H1 (cell line): Measurements from ENCODE around the gene CPNE4. TPM values are rescaled to one million over a fixed set of nuclear protein-coding genes. Genes with fewer than 3 reads are reported as not detected.

Source experiments
- CTCF ChIA-PET: fragments of 300-600 bp; sonication (Branson Sonifier 250); formaldehyde crosslinking; loops from one replicate; lab custom pipeline; 2021; ENCODE audit not compliant: partially characterized antibody; lab: Charles Lee
- POLR2A ChIA-PET: fragments of 300-600 bp; sonication (Branson Sonifier 250); formaldehyde crosslinking; loops from one replicate; lab custom pipeline; 2021; ENCODE audit warnings: inconsistent platforms; ENCODE audit not compliant: partially characterized antibody; lab: Charles Lee
- DNase-seq, 2 experiments: peaks; one replicate each; pipeline versions ENCODE4 v3.0.0 to v3.0.0-alpha.2; 2010 to 2022; ENCODE audit warnings: low spot score in 2 of 2, low read depth in 1 of 2, mixed read lengths in 1 of 2
- FAIRE-seq: peaks from 2 replicates; lab custom pipeline; 2011; peaks lifted over from hg19 to GRCh38; lab: Jason Lieb, UNC
- H2AFZ ChIP-seq: 2 replicates; pipeline ENCODE4 v1.8.1; 2012; ENCODE audit warnings: low read length, inconsistent platforms
- H2AK5ac ChIP-seq: 2 replicates; pipeline ENCODE4 v1.6.1; 2013; ENCODE audit warnings: low read depth, low read length
- H2BK120ac ChIP-seq: replicated peaks from 2 replicates; pipeline ENCODE3; 2013; ENCODE audit warnings: low read depth, low read length, inconsistent platforms
- H2BK12ac ChIP-seq: 2 replicates; pipeline ENCODE4 v1.6.1; 2013; ENCODE audit warnings: low read depth, low read length
- H2BK15ac ChIP-seq: 2 replicates; pipeline ENCODE4 v1.6.1; 2013; ENCODE audit warnings: low read length
- H2BK20ac ChIP-seq: 2 replicates; pipeline ENCODE4 v1.6.1; 2013; ENCODE audit warnings: low read length
- H2BK5ac ChIP-seq: 2 replicates; pipeline ENCODE4 v1.6.1; 2013; ENCODE audit warnings: low read depth, low read length
- H3K14ac ChIP-seq: 2 replicates; pipeline ENCODE4 v1.6.1; 2013; ENCODE audit warnings: inconsistent platforms; ENCODE audit not compliant: insufficient read length
- H3K18ac ChIP-seq: 2 replicates; pipeline ENCODE4 v1.6.1; 2013; ENCODE audit warnings: low read length; ENCODE audit errors: extremely low read depth
- H3K23ac ChIP-seq: 2 replicates; pipeline ENCODE4 v1.6.1; 2013; ENCODE audit warnings: inconsistent platforms; ENCODE audit not compliant: insufficient read length
- H3K23me2 ChIP-seq: 2 replicates; pipeline ENCODE4 v1.6.1; 2013; ENCODE audit warnings: low read depth, low read length
- H3K27ac ChIP-seq: 2 replicates; pipeline ENCODE4 v1.6.1; 2011; ENCODE audit warnings: low read depth, low read length, inconsistent platforms
- H3K27me3 ChIP-seq, 4 experiments: replicated peaks in 1 of 4; 1 replicate in 1 of 4; 2 replicates in 3 of 4; pipeline versions ENCODE4 v1.6.1 to v1.8.1; 2011 to 2013; ENCODE audit warnings: low read length in 3 of 4, mild to moderate bottlenecking in 3 of 4, inconsistent platforms in 2 of 4, mixed read lengths in 2 of 4, moderate library complexity in 1 of 4; ENCODE audit not compliant: control insufficient read depth in 3 of 4, insufficient read depth in 3 of 4; ENCODE audit errors: extremely low read depth in 1 of 4
- H3K36me3 ChIP-seq, 4 experiments: 2 replicates each; pipeline versions ENCODE4 v1.6.1 to v1.8.1; 2011 to 2013; ENCODE audit warnings: mild to moderate bottlenecking in 4 of 4, low read length in 3 of 4, moderate library complexity in 2 of 4, control low read depth in 1 of 4, inconsistent platforms in 1 of 4; ENCODE audit not compliant: insufficient read depth in 4 of 4, control insufficient read depth in 2 of 4
- H3K4ac ChIP-seq: replicated peaks from 2 replicates; pipeline ENCODE3; 2013; ENCODE audit warnings: low read length, low read depth, mixed read lengths, inconsistent platforms; ENCODE audit not compliant: insufficient read length
- H3K4me1 ChIP-seq, 4 experiments: replicated peaks in 1 of 4; 1 replicate in 1 of 4; 2 replicates in 3 of 4; pipeline versions ENCODE4 v1.6.1 to v1.8.1; 2011 to 2013; ENCODE audit warnings: low read length in 3 of 4, inconsistent platforms in 2 of 4, mixed read lengths in 1 of 4; ENCODE audit not compliant: insufficient read depth in 4 of 4, control insufficient read depth in 3 of 4
- H3K4me2 ChIP-seq, 2 experiments: 2 replicates each; pipeline versions ENCODE4 v1.6.1 to v1.8.1; 2011 to 2013; ENCODE audit warnings: low read depth in 2 of 2, low read length in 2 of 2, control low read depth in 1 of 2, inconsistent platforms in 1 of 2, mild to moderate bottlenecking in 1 of 2; ENCODE audit not compliant: insufficient read depth in 1 of 2
- H3K4me3 ChIP-seq, 4 experiments: fragments of 200-600, 300-600 bp in 1 of 4; sonication (generic), shearing (Covaris generic), sonication (Bioruptor Twin) in 1 of 4; 2 replicates each; pipeline versions ENCODE4 v1.5.1 to v1.8.1; 2011 to 2016; ENCODE audit warnings: low read length in 4 of 4, low read depth in 3 of 4, control low read depth in 2 of 4, inconsistent platforms in 2 of 4, mild to moderate bottlenecking in 2 of 4, mixed read lengths in 1 of 4, moderate library complexity in 1 of 4; ENCODE audit not compliant: insufficient read depth in 2 of 4; ENCODE audit errors: extremely low read depth in 1 of 4
- H3K56ac ChIP-seq: replicated peaks from 2 replicates; pipeline ENCODE3; 2013; ENCODE audit warnings: low read depth, mild to moderate bottlenecking, mixed read lengths, low read length, inconsistent platforms; ENCODE audit not compliant: insufficient read length
- H3K79me1 ChIP-seq: 2 replicates; pipeline ENCODE4 v1.6.1; 2013; ENCODE audit warnings: low read depth, low read length, control low read depth
- H3K79me2 ChIP-seq, 2 experiments: 2 replicates each; pipeline versions ENCODE4 v1.6.1 to v1.8.1; 2012 to 2013; ENCODE audit warnings: low read length in 2 of 2, mild to moderate bottlenecking in 2 of 2, inconsistent platforms in 1 of 2; ENCODE audit not compliant: insufficient read depth in 2 of 2, control insufficient read depth in 1 of 2
- H3K9ac ChIP-seq, 4 experiments: replicated peaks in 1 of 4; 1 replicate in 1 of 4; 2 replicates in 3 of 4; pipeline versions ENCODE4 v1.6.1 to v1.8.1; 2011 to 2013; ENCODE audit warnings: low read depth in 3 of 4, low read length in 3 of 4, control low read depth in 2 of 4, mild to moderate bottlenecking in 2 of 4, moderate library complexity in 2 of 4, inconsistent platforms in 1 of 4; ENCODE audit errors: extremely low read depth in 1 of 4
- H3K9me3 ChIP-seq, 2 experiments: 2 replicates each; pipeline versions ENCODE4 v1.6.1 to v1.8.1; 2012 to 2013; ENCODE audit warnings: mild to moderate bottlenecking in 2 of 2, moderate library complexity in 2 of 2, control low read depth in 1 of 2, inconsistent platforms in 1 of 2, low read depth in 1 of 2, low read length in 1 of 2, mixed read lengths in 1 of 2; ENCODE audit not compliant: insufficient read depth in 2 of 2
- H4K20me1 ChIP-seq, 2 experiments: replicated peaks in 1 of 2; 2 replicates each; pipeline versions ENCODE3 to v1.8.1; 2011 to 2013; ENCODE audit warnings: inconsistent platforms in 2 of 2, low read length in 2 of 2, mild to moderate bottlenecking in 1 of 2; ENCODE audit not compliant: insufficient read depth in 2 of 2, control insufficient read depth in 1 of 2
- H4K5ac ChIP-seq: 2 replicates; pipeline ENCODE4 v1.6.1; 2013; ENCODE audit warnings: low read length, low read depth, mixed read lengths, inconsistent platforms; ENCODE audit not compliant: insufficient read length
- H4K8ac ChIP-seq: 2 replicates; pipeline ENCODE4 v1.8.0; 2013; ENCODE audit warnings: mild to moderate bottlenecking, moderate library complexity, low read length, inconsistent platforms; ENCODE audit not compliant: insufficient read depth; ENCODE audit errors: extremely low read depth
- H4K91ac ChIP-seq: replicated peaks from 2 replicates; pipeline ENCODE3; 2013; ENCODE audit warnings: low read length, mixed read lengths, inconsistent platforms; ENCODE audit not compliant: insufficient read length
- ASH2L ChIP-seq: fragments of 200-600, 300-600 bp; sonication (generic); IDR thresholded peaks from one replicate; pipeline ENCODE4 v1.7.1; 2017; ENCODE audit warnings: low read length
- CTBP2 ChIP-seq: IDR thresholded peaks from 2 replicates; pipeline ENCODE4 v1.7.0; 2011; ENCODE audit warnings: borderline replicate concordance, mild to moderate bottlenecking, moderate library complexity, mixed read lengths, low read length; ENCODE audit not compliant: insufficient read depth, insufficient read length
- EGR1 ChIP-seq: IDR thresholded peaks from 2 replicates; pipeline ENCODE4 v1.6.1; 2011; ENCODE audit warnings: low read depth, low read length, borderline replicate concordance
- KDM5A ChIP-seq: fragments of 200-600 bp; IDR thresholded peaks from 2 replicates; pipeline ENCODE4 v1.7.1; 2012; ENCODE audit warnings: mild to moderate bottlenecking, low read length, inconsistent platforms, mixed read lengths
- PHF8 ChIP-seq: fragments of 200-600 bp; sonication (generic); conservative IDR thresholded peaks from 2 replicates; pipeline ENCODE4 v1.7.1; 2012; ENCODE audit warnings: low read depth, mild to moderate bottlenecking, inconsistent platforms, low read length, moderate library complexity
- RBBP5 ChIP-seq: IDR thresholded peaks from 2 replicates; pipeline ENCODE4 v1.7.1; 2012; ENCODE audit warnings: low read depth, mild to moderate bottlenecking, inconsistent platforms, low read length, moderate library complexity, borderline replicate concordance
- SIN3A ChIP-seq, 2 experiments: IDR thresholded peaks in 1 of 2; conservative IDR thresholded peaks in 1 of 2; 2 replicates each; pipeline ENCODE4 v1.6.1; 2011 to 2012; ENCODE audit warnings: low read length in 2 of 2, improper control_type of control experiment in 1 of 2, low read depth in 1 of 2, mild to moderate bottlenecking in 1 of 2
- SP1 ChIP-seq: IDR thresholded peaks from 2 replicates; pipeline ENCODE4 v1.6.1; 2011; ENCODE audit warnings: low read depth, low read length
- SP4 ChIP-seq: IDR thresholded peaks from 2 replicates; pipeline ENCODE4 v1.6.1; 2012; ENCODE audit warnings: low read length, inconsistent platforms
- TEAD4 ChIP-seq: IDR thresholded peaks from 2 replicates; pipeline ENCODE4 v1.6.1; 2012; ENCODE audit warnings: low read depth, low read length, inconsistent platforms, mixed read lengths
- USF2 ChIP-seq: IDR thresholded peaks from 2 replicates; pipeline ENCODE4 v1.6.1; 2011; ENCODE audit warnings: low read length, improper control_type of control experiment
- WGBS, 2 experiments: shearing (Covaris generic) in 1 of 2; methylation state at CpG; one replicate each; pipeline versions ENCODE4 v1.1.6 to v1.1.7; 2013 to 2015; ENCODE audit warnings: low lambda C conversion rate in 2 of 2, mixed read lengths in 2 of 2, inconsistent platforms in 1 of 2, low coverage in 1 of 2, missing lambda C conversion rate in 1 of 2; ENCODE audit not compliant: insufficient replicate concordance in 2 of 2, insufficient coverage in 1 of 2, insufficient read length in 1 of 2; ENCODE audit errors: extremely low coverage in 1 of 2, missing lambda C conversion rate in 1 of 2; 5-methylcytosine and 5-hydroxymethylcytosine counted together
- polyA plus RNA-seq, 7 experiments: library from polyadenylated mRNA; depleted of rRNA in 3 of 7; stranded (reverse) in 5 of 7; unstranded in 2 of 7; fragments of >200 nt in 5 of 7; fragments of 200-250 nt in 2 of 7; gene quantifications; 1 replicate in 5 of 7; 2 replicates in 1 of 7; 4 replicates in 1 of 7; pipeline versions ENCODE4 v1.2.1 to v1.2.3, GENCODE V29; 2011 to 2013; ENCODE audit warnings: missing spikeins in 2 of 7, mixed read lengths in 2 of 7
- total RNA-seq: library from RNA; stranded (reverse); fragmentation: NEBNext Ultra II Directional; extraction: Animal tissue kit (Norgen Biotek cat#: 25700); gene quantifications from 2 replicates; pipeline ENCODE4 v1.2.1, GENCODE V29; 2021
- TF ChIP-seq, protein P1 (sequence below): IDR thresholded peaks from 2 replicates; pipeline ENCODE4 v1.6.1; 2011; ENCODE audit warnings: low read depth, mild to moderate bottlenecking, low read length; ENCODE audit not compliant: insufficient read depth

Gene CPNE4
- total and polyA plus RNA-seq, 2 of the 8 experiments (the other 6 are each of a cell fraction or from before 2014, with no cell fraction given): 0.82 to 3.8 TPM

GRCh38 chr3:132062535-132062934, 27.7 kb upstream of the CPNE4 start:
- H2BK120ac ChIP-seq: no peak overlapping the region
- H3K23ac ChIP-seq: no peak overlapping the region
- no peak overlapping the region for H3K27ac ChIP-seq
- H3K27me3 ChIP-seq: peaks cover 0 to 3% (median 1%) of the 10 kb centered on the region in 4 experiments; a peak in 4 of 7 replicates
- H4K20me1 ChIP-seq: no peaks in the 10 kb centered on the region
- no peak overlapping the region for H4K8ac ChIP-seq
- H3K79me1 ChIP-seq: no peaks in the 10 kb centered on the region
- ChIA-PET POLR2A (no interaction called here), CTCF (interaction anchor here (0.6 to 1.0 kb wide), 2 partner anchors 25 to 1032 kb away, joined by 3 read pairs; no protein-coding TSS in a partner anchor)
- no peak overlapping the region for H3K9ac ChIP-seq
- no peak overlapping the region for H4K91ac ChIP-seq
- H2BK5ac ChIP-seq: no peak overlapping the region
- no peaks in the 10 kb centered on the region for H3K36me3 ChIP-seq
- no peak overlapping the region for H2AFZ ChIP-seq
- no peak overlapping the region for H3K56ac ChIP-seq
- WGBS, 2 experiments: 87% methylated on average over 4 of the region's 4 CpGs; no CpG with 5 or more reads in 1 of the 2 experiments
- H4K5ac ChIP-seq: no peak overlapping the region
- no peak for FAIRE-seq
- no peak overlapping the region for H3K4me3 ChIP-seq
- no peak for TF ChIP-seq EGR1
- TF ChIP-seq, protein P1, sequence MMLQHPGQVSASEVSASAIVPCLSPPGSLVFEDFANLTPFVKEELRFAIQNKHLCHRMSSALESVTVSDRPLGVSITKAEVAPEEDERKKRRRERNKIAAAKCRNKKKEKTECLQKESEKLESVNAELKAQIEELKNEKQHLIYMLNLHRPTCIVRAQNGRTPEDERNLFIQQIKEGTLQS: no peak
- TF ChIP-seq USF2: no peak
- TF ChIP-seq ASH2L: no peak
- no peak for TF ChIP-seq SP1
- TF ChIP-seq SP4: no peak
- no peak for TF ChIP-seq TEAD4
- no peak for TF ChIP-seq KDM5A
- no peak for TF ChIP-seq CTBP2
- no peak for TF ChIP-seq SIN3A (conservative IDR thresholded peaks at IDR 0.05 in 1 of 2, IDR thresholded peaks at IDR 0.05 in 1 of 2; ENCODE audit: low read depth in 1 of 2, low read length in 2 of 2)
- TF ChIP-seq RBBP5: no peak
- TF ChIP-seq PHF8: no peak
- TF ChIP-seq, all 59 proteins: peak for 0
- Histone ChIP-seq H3K9me3 (no peaks in the 10 kb centered on the region), H3K4me1 (no peaks in the 10 kb centered on the region), H2BK12ac (no peak overlapping the region), H3K23me2 (no peaks in the 10 kb centered on the region), H3K14ac (no peak overlapping the region), H2BK15ac (no peak overlapping the region), H3K79me2 (no peaks in the 10 kb centered on the region), H2AK5ac (no peak overlapping the region), H2BK20ac (no peak overlapping the region), H3K4ac (no peak overlapping the region), H3K18ac (no peak overlapping the region), H3K4me2 (no peak overlapping the region)
- no peak for DNase-seq
